Activated CD4-positive, alpha-beta T cell treated with anti-CD3 and anti-CD28 coated beads, Interleukin-2, amount 50 U/mL, for 4 hours (primary cell): ENCODE results near the gene AKNA.
A peak's percentile ranks its signal among the peaks of the same experiment; 100 is the strongest.

Experiments used
- DNase-seq, 2 experiments: peaks; one replicate each; pipeline ENCODE4 v3.0.0-alpha.2; 2020

AKNA gene

GRCh38 chr9:114299286-114300152 is 88.3 kb downstream of the AKNA start:
- no peak for DNase-seq

GRCh38 chr9:114296338-114296737 is 91.4 kb downstream of the AKNA start:
- DNase-seq: no peak

- no peak for DNase-seq
Measured at GRCh38 chr9:114294664-114295063, 93.1 kb downstream of the AKNA start.

GRCh38 chr9:114291886-114292590 is 95.7 kb downstream of the AKNA start:
- no peak for DNase-seq

- DNase-seq: peak; percentile 55 to 64
Measured at GRCh38 chr9:114291064-114291474, 96.7 kb downstream of the AKNA start.

- no peak for DNase-seq
Measured at GRCh38 chr9:114290561-114290986, 97.2 kb downstream of the AKNA start.

- no peak for DNase-seq
Measured at GRCh38 chr9:114289571-114290481, 98.0 kb downstream of the AKNA start.

- no peak for DNase-seq
Measured at GRCh38 chr9:114289106-114289505, 98.7 kb downstream of the AKNA start.

- DNase-seq: no peak
Measured at GRCh38 chr9:114288193-114289091, 99.3 kb downstream of the AKNA start.

GRCh38 chr9:114287763-114288192 is 100.0 kb downstream of the AKNA start:
- DNase-seq: no peak

GRCh38 chr9:114287001-114287762 is 100.6 kb downstream of the AKNA start:
- no peak for DNase-seq

- DNase-seq: no peak
Measured at GRCh38 chr9:114286146-114286679, 101.6 kb downstream of the AKNA start.

GRCh38 chr9:114285166-114285867 is 102.5 kb downstream of the AKNA start:
- no peak for DNase-seq

GRCh38 chr9:114284316-114285060 is 103.3 kb downstream of the AKNA start:
- DNase-seq: no peak
